Loucy (cell line): Measurements from ENCODE around the gene CCDC38.
"Not testable (repeated sequence)": the region's sequence is repeated elsewhere in the genome, so short reads cannot be mapped to it uniquely, and the experiment has no call there.

ENCODE experiments used
- H2AFZ ChIP-seq: fragments of 200-600 bp; sonication (generic); 2 replicates; pipeline ENCODE4 v1.6.0; 2016; ENCODE audit warnings: antibody characterized with exemption, mild to moderate bottlenecking, low read length, moderate library complexity
- H3F3A ChIP-seq: fragments of 200-600 bp; 2 replicates; pipeline ENCODE4 v1.6.0; 2016; ENCODE audit warnings: antibody characterized with exemption, low read depth, mild to moderate bottlenecking
- H3K27me3 ChIP-seq: fragments of 200-600 bp; sonication (generic); 2 replicates; pipeline ENCODE4 v1.6.1; 2014; ENCODE audit warnings: low read length, mild to moderate bottlenecking; ENCODE audit not compliant: insufficient read depth, poor library complexity, severe bottlenecking
- H3K36me3 ChIP-seq: fragments of 200-600 bp; sonication (generic); 2 replicates; pipeline ENCODE4 v1.6.1; 2016; ENCODE audit warnings: low read length; ENCODE audit not compliant: insufficient read depth
- H3K4me1 ChIP-seq: fragments of 200-600 bp; sonication (generic); 2 replicates; pipeline ENCODE4 v1.5.1; 2014; ENCODE audit warnings: low read length, mild to moderate bottlenecking; ENCODE audit not compliant: insufficient read depth, poor library complexity, severe bottlenecking
- H3K4me2 ChIP-seq: fragments of 200-600 bp; sonication (generic); 2 replicates; pipeline ENCODE4 v1.6.0; 2014; ENCODE audit warnings: antibody characterized with exemption, low read length, low read depth, mild to moderate bottlenecking; ENCODE audit not compliant: poor library complexity, severe bottlenecking
- H3K4me3 ChIP-seq: fragments of 200-600 bp; sonication (generic); 2 replicates; pipeline ENCODE4 v1.5.1; 2014; ENCODE audit warnings: low read length, mild to moderate bottlenecking, mixed read lengths; ENCODE audit not compliant: poor library complexity, severe bottlenecking
- H3K79me2 ChIP-seq: fragments of 200-600 bp; sonication (generic); 2 replicates; pipeline ENCODE4 v1.6.1; 2014; ENCODE audit warnings: low read length; ENCODE audit not compliant: insufficient read depth
- H3K9ac ChIP-seq: fragments of 200-600 bp; sonication (generic); 2 replicates; pipeline ENCODE4 v1.6.0; 2014; ENCODE audit warnings: mild to moderate bottlenecking, low read depth, low read length, moderate library complexity; ENCODE audit not compliant: poor library complexity, severe bottlenecking
- H3K9me2 ChIP-seq: fragments of 200-600 bp; sonication (generic); replicated peaks from 2 replicates; pipeline ENCODE4 v1.6.1; 2016; ENCODE audit warnings: low read depth, low read length, mixed read lengths
- H3K9me3 ChIP-seq: fragments of 200-600 bp; sonication (generic); 2 replicates; pipeline ENCODE4 v1.6.1; 2014; ENCODE audit warnings: mild to moderate bottlenecking, antibody characterized with exemption, low read length, low read depth; ENCODE audit not compliant: insufficient read depth
- H4K20me1 ChIP-seq: fragments of 200-600 bp; sonication (generic); 2 replicates; pipeline ENCODE4 v1.6.0; 2014; ENCODE audit warnings: antibody characterized with exemption, low read length, mild to moderate bottlenecking; ENCODE audit not compliant: insufficient read depth, poor library complexity, severe bottlenecking
- EZH2phosphoT487 ChIP-seq: fragments of 200-600 bp; IDR thresholded peaks from 2 replicates; pipeline ENCODE4 v1.6.1; 2018; ENCODE audit warnings: antibody characterized with exemption, mild to moderate bottlenecking, moderate library complexity, borderline replicate concordance
- TF ChIP-seq, protein P1 (sequence below): fragments of 200-600 bp; sonication (generic); conservative IDR thresholded peaks from 2 replicates; pipeline ENCODE4 v1.5.1; 2014; ENCODE audit warnings: mild to moderate bottlenecking, antibody characterized with exemption, low read length

Gene CCDC38

DNA sequence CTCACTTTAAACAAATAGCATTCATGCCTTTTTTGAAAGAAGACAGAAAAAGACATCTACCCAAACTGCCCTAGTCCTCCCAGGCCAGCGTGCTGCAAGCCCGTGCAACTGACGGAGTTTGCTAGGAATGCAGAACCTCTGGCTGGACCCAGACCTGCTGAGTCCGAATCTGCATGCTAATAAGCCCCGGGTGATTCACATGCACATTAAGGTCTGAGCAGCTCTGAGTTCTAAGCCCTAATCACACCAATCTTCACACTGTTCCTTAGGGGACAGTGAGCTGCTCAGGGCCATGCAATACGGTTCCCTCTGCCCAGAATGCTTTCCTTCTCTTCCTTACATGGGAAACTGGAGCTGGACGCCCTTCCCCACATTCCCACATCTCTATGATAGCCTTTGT, 28.5 kb upstream of the CCDC38 start:
- Histone ChIP-seq H3K4me3 (no peak overlapping the region), H3K4me2 (no peak overlapping the region), H3K9ac (no peak overlapping the region), H4K20me1 (no peaks in the 10 kb centered on the region), H3K36me3 (no peaks in the 10 kb centered on the region), H3K9me2 (no peaks in the 10 kb centered on the region), H2AFZ (no peak overlapping the region), H3K4me1 (no peaks in the 10 kb centered on the region), H3F3A (no peaks in the 10 kb centered on the region), H3K9me3 (no peaks in the 10 kb centered on the region), H3K27me3 (no peaks in the 10 kb centered on the region), H3K79me2 (no peaks in the 10 kb centered on the region)
- TF ChIP-seq, protein P1, sequence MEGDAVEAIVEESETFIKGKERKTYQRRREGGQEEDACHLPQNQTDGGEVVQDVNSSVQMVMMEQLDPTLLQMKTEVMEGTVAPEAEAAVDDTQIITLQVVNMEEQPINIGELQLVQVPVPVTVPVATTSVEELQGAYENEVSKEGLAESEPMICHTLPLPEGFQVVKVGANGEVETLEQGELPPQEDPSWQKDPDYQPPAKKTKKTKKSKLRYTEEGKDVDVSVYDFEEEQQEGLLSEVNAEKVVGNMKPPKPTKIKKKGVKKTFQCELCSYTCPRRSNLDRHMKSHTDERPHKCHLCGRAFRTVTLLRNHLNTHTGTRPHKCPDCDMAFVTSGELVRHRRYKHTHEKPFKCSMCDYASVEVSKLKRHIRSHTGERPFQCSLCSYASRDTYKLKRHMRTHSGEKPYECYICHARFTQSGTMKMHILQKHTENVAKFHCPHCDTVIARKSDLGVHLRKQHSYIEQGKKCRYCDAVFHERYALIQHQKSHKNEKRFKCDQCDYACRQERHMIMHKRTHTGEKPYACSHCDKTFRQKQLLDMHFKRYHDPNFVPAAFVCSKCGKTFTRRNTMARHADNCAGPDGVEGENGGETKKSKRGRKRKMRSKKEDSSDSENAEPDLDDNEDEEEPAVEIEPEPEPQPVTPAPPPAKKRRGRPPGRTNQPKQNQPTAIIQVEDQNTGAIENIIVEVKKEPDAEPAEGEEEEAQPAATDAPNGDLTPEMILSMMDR: no peak
- no peak for TF ChIP-seq EZH2phosphoT487

DNA sequence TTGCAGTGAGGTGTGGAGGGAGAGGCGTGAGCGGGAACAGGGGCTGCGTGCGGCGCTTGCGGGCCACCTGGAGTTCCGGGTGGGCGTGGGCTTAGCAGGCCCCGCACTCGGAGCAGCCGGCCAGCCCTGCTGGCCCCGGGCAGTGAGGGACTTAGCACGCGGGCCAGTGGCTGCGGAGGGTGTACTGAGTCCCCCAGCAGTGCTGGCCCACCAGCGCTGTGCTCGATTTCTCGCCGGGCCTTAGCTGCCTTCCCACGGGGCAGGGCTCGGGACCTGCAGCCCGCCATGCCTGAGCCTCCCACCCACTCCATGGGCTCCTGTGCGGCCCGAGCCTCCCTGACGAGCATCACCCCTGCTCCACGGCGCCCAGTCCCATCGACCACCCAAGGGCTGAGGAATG, 26.7 kb upstream of the CCDC38 start:
- not testable (repeated sequence) for H3K9me3 ChIP-seq, H3F3A ChIP-seq, H3K4me1 ChIP-seq, H3K4me3 ChIP-seq, H3K36me3 ChIP-seq, H3K4me2 ChIP-seq, H2AFZ ChIP-seq, H3K9ac ChIP-seq, H3K27me3 ChIP-seq, H4K20me1 ChIP-seq, H3K9me2 ChIP-seq, H3K79me2 ChIP-seq

DNA sequence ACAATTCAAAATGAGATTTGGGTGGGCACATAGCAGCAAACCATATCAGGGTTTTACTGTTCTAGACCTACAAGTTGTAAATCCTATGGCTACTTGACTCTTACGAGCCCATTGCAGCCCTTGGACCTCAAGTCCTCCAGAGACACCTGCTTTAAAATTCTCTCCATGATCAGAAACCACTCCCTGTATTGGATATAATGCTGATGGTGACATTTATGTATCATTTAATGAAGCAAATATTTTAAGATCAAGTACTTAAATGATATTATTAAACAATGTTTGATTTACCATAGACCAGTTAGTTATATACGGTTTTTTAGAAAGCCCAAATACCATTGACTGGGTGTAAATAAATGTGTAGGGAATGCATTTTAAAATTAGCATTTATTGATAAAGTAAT, 24.9 kb upstream of the CCDC38 start:
- Histone ChIP-seq H3K36me3 (no peaks in the 10 kb centered on the region), H3K9me3 (no peaks in the 10 kb centered on the region), H4K20me1 (no peaks in the 10 kb centered on the region), H3K9ac (no peak overlapping the region), H3K79me2 (no peaks in the 10 kb centered on the region), H3K4me3 (no peak overlapping the region), H3K27me3 (no peaks in the 10 kb centered on the region), H2AFZ (no peak overlapping the region), H3K4me2 (no peak overlapping the region), H3F3A (no peaks in the 10 kb centered on the region), H3K4me1 (no peaks in the 10 kb centered on the region), H3K9me2 (no peaks in the 10 kb centered on the region)
- TF ChIP-seq, protein P1: no peak
- no peak for TF ChIP-seq EZH2phosphoT487

DNA sequence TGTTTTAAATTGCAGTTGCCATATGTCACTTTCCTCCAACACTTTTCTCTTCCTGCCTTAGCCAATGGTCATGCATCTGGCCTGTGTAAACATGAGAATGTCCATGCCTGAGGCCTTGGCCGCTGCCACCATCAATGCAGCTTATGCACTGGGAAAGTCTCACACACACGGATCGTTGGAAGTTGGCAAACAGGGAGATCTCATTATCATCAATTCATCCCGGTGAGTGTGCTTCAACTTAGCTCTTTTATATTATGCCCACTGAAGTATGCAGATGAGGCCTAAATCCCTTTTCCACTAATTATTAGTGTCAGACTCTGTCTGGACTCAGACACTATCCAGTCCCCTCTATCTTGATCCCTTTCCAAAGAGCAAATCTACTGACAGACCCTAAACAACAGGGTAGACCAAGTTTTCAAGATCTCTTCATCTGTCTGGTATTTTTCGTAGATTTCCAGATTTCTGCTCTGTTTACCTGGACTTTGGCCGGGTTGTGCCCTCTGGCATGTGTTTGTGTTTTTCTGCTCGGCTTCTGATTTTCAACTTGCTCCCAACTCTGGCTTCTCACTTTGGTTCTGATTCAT, 24.0 kb upstream of the CCDC38 start:
- no peaks in the 10 kb centered on the region for H3K9me2 ChIP-seq
- no peaks in the 10 kb centered on the region for H3K4me1 ChIP-seq
- no peaks in the 10 kb centered on the region for H4K20me1 ChIP-seq
- no peak overlapping the region for H3K4me3 ChIP-seq
- H2AFZ ChIP-seq: no peak overlapping the region
- no peak overlapping the region for H3K9ac ChIP-seq
- TF ChIP-seq EZH2phosphoT487: no peak
- TF ChIP-seq, protein P1: no peak
- H3K27me3 ChIP-seq: no peaks in the 10 kb centered on the region
- no peaks in the 10 kb centered on the region for H3F3A ChIP-seq
- no peak overlapping the region for H3K4me2 ChIP-seq
- no peaks in the 10 kb centered on the region for H3K9me3 ChIP-seq
- no peaks in the 10 kb centered on the region for H3K36me3 ChIP-seq
- H3K79me2 ChIP-seq: no peaks in the 10 kb centered on the region
